Activated CD8-positive, alpha-beta T cell treated with anti-CD3 and anti-CD28 coated beads for 36 hours (primary cell): ENCODE measurements around the gene MYO16. TPM values are rescaled to one million over a fixed set of nuclear protein-coding genes. Genes with fewer than 3 reads are reported as not detected.

Source experiments
- ATAC-seq: fragments of 200-7000 bp; cut with Tn5 transposase; one replicate; pipeline ENCODE4 v1.10.0; 2021; ENCODE audit warnings: mild to moderate bottlenecking, moderate library complexity
- CTCF ChIA-PET: fragments of 350-600 bp; sonication (Branson Sonifier 250); formaldehyde crosslinking; loops from one replicate; lab custom pipeline; 2021; ENCODE audit warnings: antibody characterized with exemption; lab: Charles Lee
- POLR2A ChIA-PET: fragments of 350-600 bp; sonication (Branson Sonifier 250); formaldehyde crosslinking; loops from one replicate; lab custom pipeline; 2021; ENCODE audit warnings: antibody characterized with exemption; lab: Charles Lee
- DNase-seq: peaks from one replicate; pipeline ENCODE4 v3.0.0-alpha.2; 2020
- H3K27ac Mint-ChIP-seq: one replicate; pipeline ENCODE4 v1.8.0; 2021; ENCODE audit warnings: mild to moderate bottlenecking, mixed read lengths
- H3K27me3 Mint-ChIP-seq: one replicate; pipeline ENCODE4 v1.8.0; 2021; ENCODE audit warnings: mixed read lengths
- H3K36me3 Mint-ChIP-seq: one replicate; pipeline ENCODE4 v1.8.0; 2021; ENCODE audit warnings: low read depth, mixed read lengths
- H3K4me1 Mint-ChIP-seq: one replicate; pipeline ENCODE4 v1.8.0; 2021; ENCODE audit warnings: low read depth, mixed read lengths
- H3K4me3 Mint-ChIP-seq: one replicate; pipeline ENCODE4 v1.8.0; 2021; ENCODE audit warnings: mild to moderate bottlenecking, moderate library complexity, mixed read lengths
- H3K9me3 Mint-ChIP-seq: one replicate; pipeline ENCODE4 v1.8.0; 2021; ENCODE audit warnings: mixed read lengths
- CTCF ChIP-seq: fragments of 200-600 bp; IDR thresholded peaks from one replicate; pipeline ENCODE4 v1.8.0; 2022; ENCODE audit warnings: antibody characterized with exemption, mild to moderate bottlenecking
- intact Hi-C: fragments of 100-400 bp; cut with micrococcal nuclease; formaldehyde crosslinking; loops from one replicate; pipeline ENCODE4 v1.10.0; 2022
- total RNA-seq, 2 experiments: library from RNA; stranded (reverse); gene quantifications; one replicate each; pipeline ENCODE4 v1.2.3, GENCODE V29; 2021

MYO16 gene
- total RNA-seq, 2 experiments from 2014 or later: not detected

DNA sequence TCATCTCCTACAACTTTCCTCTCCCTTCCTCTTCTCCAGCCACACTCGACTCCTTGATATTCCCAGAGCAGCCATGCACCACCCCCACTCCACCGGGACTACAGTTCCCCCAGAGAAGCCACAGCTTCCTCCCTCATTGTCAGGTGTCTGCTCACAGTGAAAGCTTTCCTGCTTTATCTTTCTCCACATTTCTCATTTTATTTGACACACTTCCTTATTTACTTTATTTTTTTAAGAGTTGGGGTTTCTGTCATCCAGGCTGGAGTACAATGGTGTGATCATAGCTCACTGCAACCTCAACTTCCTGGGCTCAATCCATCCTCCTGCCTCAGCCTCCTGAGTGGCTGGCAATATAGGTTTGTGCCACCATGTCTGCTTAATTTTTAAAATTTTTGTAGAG is 464.6 kb downstream of the MYO16 start:
- H3K4me3 Mint-ChIP-seq: no peak overlapping the region

DNA sequence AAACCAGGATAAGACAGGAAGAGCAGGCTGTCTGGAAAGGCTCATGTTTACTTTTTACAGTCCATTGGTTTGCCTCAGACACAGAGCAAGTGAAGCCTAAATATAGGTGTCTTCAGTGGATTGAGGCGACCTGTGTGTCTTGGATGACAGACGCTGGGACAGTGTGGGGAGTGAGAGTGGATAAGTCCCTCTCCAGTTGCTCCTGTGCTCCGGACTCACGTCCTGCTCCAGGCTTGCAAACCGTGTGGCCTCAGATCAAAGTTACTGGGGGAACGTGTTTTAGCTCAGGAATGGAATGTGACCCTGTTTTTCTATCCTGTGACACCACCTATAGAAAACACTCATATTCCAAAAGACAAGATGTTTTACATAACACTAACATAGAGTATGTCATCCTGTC is 465.7 kb downstream of the MYO16 start:
- DNase-seq: no peak
- no peak overlapping the region for H3K4me3 Mint-ChIP-seq

More for the DNA sequence above, 464.6 kb downstream of the MYO16 start:
- ChIA-PET CTCF (no interaction called here), POLR2A (no interaction called here)
- H3K9me3 Mint-ChIP-seq: peaks cover 3% of the 10 kb centered on the region
- H3K27me3 Mint-ChIP-seq: peaks cover 1% of the 10 kb centered on the region
- intact Hi-C loops: no loop called here
- no peaks in the 10 kb centered on the region for H3K4me1 Mint-ChIP-seq
- ATAC-seq (no peak), DNase-seq (no peak)
- H3K27ac Mint-ChIP-seq: no peak overlapping the region
- H3K36me3 Mint-ChIP-seq: no peaks in the 10 kb centered on the region
- no peak for TF ChIP-seq CTCF

GRCh38 chr13:109096101-109096500 is 466.7 kb downstream of the MYO16 start:
- no peak for TF ChIP-seq CTCF
- ChIA-PET POLR2A (no interaction called here), CTCF (no interaction called here)
- H3K4me1 Mint-ChIP-seq: no peaks in the 10 kb centered on the region
- intact Hi-C loops: no loop called here
- peaks cover 3% of the 10 kb centered on the region for H3K9me3 Mint-ChIP-seq
- peaks cover 1% of the 10 kb centered on the region for H3K27me3 Mint-ChIP-seq
- no peaks in the 10 kb centered on the region for H3K36me3 Mint-ChIP-seq
- no peak for ATAC-seq
- no peak for DNase-seq
- no peak overlapping the region for H3K4me3 Mint-ChIP-seq
- H3K27ac Mint-ChIP-seq: no peak overlapping the region

More for the DNA sequence above, 465.7 kb downstream of the MYO16 start:
- peaks cover 1% of the 10 kb centered on the region for H3K27me3 Mint-ChIP-seq
- ChIA-PET CTCF (no interaction called here), POLR2A (no interaction called here)
- no peak overlapping the region for H3K27ac Mint-ChIP-seq
- H3K36me3 Mint-ChIP-seq: no peaks in the 10 kb centered on the region
- peaks cover 3% of the 10 kb centered on the region for H3K9me3 Mint-ChIP-seq
- no peak for TF ChIP-seq CTCF
- intact Hi-C loops: no loop called here
- H3K4me1 Mint-ChIP-seq: no peaks in the 10 kb centered on the region
- ATAC-seq: no peak

- Mint-ChIP-seq H3K36me3 (no peaks in the 10 kb centered on the region), H3K9me3 (no peaks in the 10 kb centered on the region), H3K27ac (no peak overlapping the region), H3K4me3 (no peak overlapping the region), H3K27me3 (no peaks in the 10 kb centered on the region), H3K4me1 (no peaks in the 10 kb centered on the region)
- ATAC-seq (no peak), DNase-seq (no peak)
- ChIA-PET CTCF (no interaction called here), POLR2A (no interaction called here)
- TF ChIP-seq CTCF: no peak
- intact Hi-C loops: no loop called here
Observed at GRCh38 chr13:109100705-109101304, 471.4 kb downstream of the MYO16 start.

- H3K4me3 Mint-ChIP-seq: no peak overlapping the region
Observed at GRCh38 chr13:109101550-109102144, 472.2 kb downstream of the MYO16 start.

More at GRCh38 chr13:109101550-109102144, 472.2 kb downstream of the MYO16 start:
- no peaks in the 10 kb centered on the region for H3K36me3 Mint-ChIP-seq
- H3K27ac Mint-ChIP-seq: no peak overlapping the region
- ChIA-PET POLR2A (no interaction called here), CTCF (no interaction called here)
- no peak for ATAC-seq
- no peaks in the 10 kb centered on the region for H3K4me1 Mint-ChIP-seq
- intact Hi-C loops: no loop called here
- TF ChIP-seq CTCF: no peak
- H3K27me3 Mint-ChIP-seq: no peaks in the 10 kb centered on the region
- DNase-seq: no peak
- H3K9me3 Mint-ChIP-seq: no peaks in the 10 kb centered on the region
